MV-4-11 (cell line): Measurements from ENCODE around the gene RBP3.

ENCODE experiments used
- DNase-seq: peaks from one replicate; lab custom pipeline; 2025; lab: John Stamatoyannopoulos, UW

Gene RBP3

DNA sequence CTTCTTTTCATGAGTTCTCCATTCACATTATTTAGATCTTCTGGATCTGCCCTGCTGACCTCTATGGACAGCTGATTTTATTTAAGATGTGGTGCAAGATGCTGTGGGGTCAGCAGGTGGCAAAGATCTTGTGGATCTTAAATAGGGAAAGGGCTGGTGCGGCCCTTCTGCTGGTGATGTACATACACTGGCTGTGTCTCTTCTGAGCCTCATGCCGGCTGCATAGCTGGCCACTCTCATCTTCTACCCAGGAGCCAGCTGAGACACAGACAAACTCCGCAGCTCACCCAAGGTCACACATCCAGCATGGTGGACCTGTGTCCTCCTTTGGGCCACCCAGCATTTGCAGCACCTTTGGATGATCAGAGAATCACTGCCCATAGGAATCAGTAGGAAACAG lies 9.7 kb downstream of the RBP3 start:
- no peak for DNase-seq

DNA sequence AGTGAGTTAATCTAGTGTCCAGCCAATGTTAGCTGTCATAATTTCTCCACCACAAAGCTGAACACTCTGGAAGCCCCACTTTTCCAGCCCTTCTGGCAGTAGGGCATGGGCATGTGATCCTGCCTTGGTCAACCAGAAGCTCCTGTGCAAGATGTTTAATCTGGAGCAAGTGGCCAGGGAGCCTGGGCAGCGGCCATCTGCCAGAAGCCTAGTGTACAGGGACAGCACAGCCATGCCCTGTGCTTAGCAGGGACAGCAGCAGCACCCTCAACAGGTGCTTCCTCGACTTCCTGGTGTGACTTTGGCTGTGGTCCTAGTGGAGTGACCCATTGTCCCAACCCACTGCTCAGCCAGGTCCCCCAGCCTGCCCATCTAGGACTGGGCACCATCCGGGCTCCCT lies 10.3 kb downstream of the RBP3 start:
- DNase-seq: no peak

DNA sequence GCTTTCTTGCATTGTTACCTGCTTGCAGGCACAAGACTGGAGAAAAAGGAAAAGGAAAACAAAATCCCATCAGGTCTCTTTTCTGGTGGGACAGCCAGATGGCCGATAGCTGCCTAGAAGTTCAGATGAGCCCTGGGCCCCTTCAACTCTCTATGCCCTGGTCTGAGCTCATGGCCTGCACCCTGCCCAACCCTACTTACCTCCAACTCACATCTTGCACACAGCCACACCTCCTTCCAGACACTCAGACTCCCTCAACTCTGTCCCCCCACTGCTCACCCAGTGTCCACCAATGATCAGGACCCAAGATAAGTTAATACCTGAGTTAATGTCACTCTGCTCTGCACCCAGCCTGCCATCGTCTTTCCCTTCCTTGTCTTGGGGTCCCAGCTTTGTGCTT lies 10.9 kb downstream of the RBP3 start:
- no peak for DNase-seq

DNA sequence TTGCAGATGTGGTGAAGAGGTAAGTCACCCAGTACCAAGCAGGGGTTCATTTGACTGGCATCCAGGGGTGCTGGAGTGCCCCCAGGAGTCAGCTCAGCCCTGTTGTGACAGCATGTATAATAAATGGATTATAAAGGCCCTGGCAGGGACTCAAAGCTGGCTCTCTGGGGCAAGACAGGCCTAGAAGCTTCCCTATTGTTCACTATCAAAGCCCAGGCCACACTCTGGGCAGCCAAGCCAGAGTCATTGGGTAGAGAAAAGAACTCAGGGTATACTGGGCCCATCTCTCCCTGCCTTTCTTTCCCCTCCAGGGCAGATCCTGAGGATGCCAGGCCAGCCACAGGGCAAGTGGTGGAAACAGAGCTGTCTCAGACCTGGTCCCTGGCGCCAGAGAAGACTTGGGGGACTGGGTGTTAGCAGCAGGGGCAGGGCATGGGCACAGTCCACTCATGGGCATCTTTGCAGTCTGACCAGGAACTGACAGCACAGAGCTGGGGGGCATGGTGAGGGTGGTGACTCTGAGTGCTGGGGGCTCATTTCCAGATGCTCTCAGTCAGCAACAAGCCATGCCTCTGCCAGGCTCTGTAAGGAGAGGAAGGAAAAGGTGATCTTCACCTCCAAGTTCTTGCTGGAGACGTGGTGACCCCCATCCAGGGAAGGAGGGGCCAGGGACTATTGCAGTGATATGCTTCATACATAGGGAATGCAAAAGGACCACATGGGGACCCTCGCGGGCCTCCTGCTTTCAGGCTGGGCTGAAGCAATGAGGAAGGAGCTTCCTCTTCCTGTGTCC lies 11.7 kb downstream of the RBP3 start:
- DNase-seq: no peak

DNA sequence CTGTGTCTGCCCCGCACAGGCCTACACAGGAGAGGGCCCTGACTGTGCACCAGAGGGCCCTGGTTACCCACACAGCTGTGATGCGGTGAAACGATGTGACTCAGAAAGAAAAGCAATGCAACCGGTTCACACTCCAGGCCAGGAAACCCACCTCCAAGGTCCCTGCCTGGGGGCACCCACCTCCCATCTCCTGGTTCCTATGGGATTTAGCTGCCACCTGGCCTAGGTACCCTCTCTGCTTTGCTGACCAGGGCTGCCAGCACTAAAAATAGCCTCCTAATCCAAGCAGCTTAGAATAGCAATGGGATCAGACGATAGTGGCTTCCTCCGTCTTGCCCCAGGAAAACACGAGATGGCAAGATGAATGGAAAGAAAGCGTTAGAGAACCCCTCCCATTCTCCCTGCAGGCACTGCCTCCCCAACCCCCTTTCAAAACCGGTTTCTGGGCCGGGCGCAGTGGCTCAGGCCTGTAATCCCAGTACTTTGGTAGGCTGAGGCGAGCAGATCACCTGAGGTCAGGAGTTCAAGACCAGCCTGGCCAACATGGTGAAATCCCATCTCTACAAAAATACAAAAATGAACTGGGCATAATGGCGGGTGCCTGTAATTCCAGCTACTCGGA lies 12.4 kb downstream of the RBP3 start:
- DNase-seq: peak; percentile 13

- DNase-seq: peak; percentile 10
Observed at GRCh38 chr10:47361293-47361692, 13.1 kb downstream of the RBP3 start.

DNA sequence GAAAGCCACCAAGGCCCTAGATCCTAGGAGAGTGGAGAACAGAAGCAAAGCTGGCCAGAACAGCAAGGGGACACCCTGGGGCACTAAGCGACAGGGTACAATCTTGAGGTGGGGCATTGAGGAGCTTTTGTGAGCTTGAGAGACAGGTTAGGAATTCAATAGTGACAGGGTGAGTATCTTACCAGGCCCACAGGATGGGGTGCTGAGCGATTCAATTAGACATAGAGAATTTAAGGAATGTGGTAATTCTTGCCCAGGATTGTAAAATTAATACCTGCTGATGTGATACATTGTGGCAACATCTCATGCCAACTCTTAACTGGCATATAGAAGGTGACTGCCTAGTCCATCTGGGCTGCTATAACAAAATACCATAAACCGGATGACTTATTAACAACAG lies 14.0 kb downstream of the RBP3 start:
- DNase-seq: no peak

GRCh38 chr10:47363781-47364180 lies 15.6 kb downstream of the RBP3 start:
- DNase-seq: no peak

DNA sequence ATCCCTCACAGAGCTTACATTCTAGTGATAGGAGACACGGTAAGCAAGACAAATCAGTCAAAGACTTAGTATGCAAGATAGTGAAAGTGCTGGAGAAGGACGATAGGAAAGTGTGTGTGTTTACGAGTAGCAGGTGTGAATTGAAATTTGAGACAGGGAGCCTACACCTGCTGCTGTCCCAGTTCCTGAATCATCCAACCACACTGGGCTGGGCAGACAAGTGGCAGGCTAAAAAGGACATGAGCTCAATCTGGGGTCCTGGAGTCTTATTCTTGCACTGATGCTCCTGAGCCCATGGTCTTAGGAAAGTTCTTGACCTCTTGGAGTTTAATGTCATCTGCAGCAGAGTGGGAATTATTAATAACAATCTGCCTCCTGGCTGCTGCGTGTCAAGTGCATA lies 16.2 kb downstream of the RBP3 start:
- DNase-seq: no peak

- no peak for DNase-seq
Observed at GRCh38 chr10:47364911-47365310, 16.7 kb downstream of the RBP3 start.

DNA sequence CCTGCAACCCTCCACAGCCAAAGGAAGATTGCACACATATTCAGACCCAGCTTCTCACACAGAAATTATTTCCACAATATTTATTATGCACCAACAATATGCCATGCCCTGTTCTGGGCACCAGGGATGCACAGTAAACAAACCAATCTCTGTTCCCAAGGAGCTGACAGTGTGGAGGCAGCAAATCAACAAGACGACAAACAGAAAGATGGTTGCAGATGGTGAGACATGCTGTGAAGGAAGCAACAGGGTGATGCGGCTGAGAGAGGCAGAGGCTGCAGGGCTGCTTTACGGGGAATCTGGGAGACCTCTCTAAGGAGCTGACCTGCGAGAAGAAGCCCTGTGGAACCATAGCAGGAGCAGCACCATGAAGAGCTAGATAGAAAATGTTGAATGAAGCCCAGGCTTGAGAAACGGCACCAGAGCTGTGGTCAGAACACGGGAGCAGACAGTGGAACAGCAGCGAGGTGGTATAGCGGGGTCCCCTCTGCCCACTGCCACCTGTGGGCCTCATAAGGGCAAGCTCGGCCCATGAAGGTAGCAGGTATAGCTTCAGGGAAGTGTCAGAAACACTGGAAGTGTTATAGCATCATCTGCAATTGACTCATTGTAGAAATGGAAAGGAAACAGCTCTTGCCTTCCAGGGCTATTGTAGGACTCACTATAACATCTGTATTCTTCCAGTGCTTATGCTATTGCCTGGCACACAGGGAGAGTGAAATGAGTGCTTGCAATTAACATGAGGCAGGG lies 17.4 kb downstream of the RBP3 start:
- no peak for DNase-seq

DNA sequence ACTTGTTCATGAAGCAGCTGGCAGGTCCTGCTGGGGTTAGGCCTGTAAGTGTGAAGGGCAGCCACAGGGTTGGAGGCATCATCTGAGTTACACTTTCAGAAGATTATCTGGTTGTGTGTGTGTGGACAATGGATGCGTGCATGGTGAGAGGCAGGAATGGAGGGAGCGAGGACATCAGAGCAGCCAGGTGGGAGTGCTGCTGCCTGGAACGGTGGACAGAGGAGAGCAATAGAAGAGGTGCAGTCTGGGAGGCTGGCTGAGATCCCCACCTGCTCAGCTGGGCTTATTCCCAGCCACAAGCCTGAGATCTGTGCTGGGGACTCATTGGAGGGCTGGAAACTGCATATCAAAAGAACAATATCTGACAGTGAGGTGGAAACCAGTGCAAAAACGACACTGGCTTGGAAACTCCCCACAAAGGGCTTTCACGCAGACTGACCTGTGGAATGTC lies 18.0 kb downstream of the RBP3 start:
- no peak for DNase-seq

DNA sequence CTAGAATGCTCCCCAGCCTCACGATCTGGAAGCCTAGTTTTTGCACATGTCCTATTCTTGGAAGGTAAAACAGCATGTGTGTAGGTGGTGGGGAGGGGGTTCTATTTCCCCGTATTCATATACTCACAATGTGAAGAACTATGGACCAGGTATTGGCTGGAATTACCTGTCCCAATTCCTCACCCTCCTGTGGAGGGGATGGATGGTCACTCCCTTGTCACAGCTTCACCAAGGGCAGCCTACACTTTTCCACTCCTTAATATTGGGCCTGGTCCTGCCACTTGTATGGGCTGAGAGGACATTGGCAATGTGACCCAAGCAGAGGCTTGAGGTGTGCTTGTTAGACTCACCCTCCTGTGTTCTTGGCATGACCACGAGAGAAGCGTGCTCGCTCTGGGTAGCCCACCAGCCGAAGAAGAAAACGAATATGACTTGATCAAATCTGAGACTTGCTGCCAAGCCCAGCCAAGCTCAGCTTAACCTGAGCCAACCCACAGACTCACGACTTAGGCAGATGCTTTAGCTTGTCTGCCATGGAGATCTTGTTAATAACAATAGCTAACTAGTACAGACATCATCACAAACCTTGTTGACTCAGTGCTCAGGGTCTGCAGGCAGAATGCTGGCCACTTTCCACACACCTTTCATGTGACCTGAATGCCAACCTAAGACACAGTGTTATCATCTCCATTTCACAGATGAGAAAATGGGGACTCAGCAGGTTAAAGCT lies 18.7 kb downstream of the RBP3 start:
- DNase-seq: no peak

- no peak for DNase-seq
Observed at GRCh38 chr10:47367646-47368045, 19.5 kb downstream of the RBP3 start.

DNA sequence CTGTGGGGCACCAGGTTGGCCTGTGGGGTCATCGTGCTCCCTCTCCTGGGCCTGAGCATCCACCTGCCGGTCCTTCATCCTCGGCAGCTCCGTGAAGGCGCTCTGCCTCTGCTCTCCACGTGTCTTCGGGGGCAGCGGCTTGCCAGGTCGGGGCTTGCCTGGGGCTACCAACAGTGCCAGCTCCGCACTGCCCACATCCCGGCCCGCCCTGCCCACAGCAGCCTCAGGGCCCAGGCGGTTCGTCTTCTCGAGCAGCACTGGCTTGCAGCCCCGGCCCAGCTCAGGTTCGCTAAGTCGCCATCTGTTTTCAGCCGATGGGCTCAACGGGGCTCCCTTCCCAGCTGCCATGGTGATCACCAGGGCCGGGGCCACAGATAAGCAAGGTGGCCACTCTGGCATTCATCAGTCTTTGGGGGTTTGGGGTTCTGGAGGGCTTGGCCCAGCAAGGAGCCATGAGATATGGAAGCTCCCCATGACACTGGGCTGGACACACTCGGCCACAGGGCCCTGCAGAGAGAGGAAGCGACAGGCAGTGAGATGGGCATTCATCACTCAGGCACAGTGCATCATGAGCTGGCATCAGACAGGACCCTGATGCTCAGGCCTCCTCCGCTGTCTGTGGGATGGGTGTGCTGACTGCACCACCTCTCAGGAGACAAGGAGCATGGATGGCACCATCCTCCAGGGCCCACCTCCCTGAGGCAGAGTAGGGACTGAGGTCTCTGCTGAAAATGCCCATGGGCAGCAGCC lies 20.4 kb downstream of the RBP3 start:
- no peak for DNase-seq

- no peak for DNase-seq
Observed at GRCh38 chr10:47369251-47369894, 21.2 kb downstream of the RBP3 start.

DNA sequence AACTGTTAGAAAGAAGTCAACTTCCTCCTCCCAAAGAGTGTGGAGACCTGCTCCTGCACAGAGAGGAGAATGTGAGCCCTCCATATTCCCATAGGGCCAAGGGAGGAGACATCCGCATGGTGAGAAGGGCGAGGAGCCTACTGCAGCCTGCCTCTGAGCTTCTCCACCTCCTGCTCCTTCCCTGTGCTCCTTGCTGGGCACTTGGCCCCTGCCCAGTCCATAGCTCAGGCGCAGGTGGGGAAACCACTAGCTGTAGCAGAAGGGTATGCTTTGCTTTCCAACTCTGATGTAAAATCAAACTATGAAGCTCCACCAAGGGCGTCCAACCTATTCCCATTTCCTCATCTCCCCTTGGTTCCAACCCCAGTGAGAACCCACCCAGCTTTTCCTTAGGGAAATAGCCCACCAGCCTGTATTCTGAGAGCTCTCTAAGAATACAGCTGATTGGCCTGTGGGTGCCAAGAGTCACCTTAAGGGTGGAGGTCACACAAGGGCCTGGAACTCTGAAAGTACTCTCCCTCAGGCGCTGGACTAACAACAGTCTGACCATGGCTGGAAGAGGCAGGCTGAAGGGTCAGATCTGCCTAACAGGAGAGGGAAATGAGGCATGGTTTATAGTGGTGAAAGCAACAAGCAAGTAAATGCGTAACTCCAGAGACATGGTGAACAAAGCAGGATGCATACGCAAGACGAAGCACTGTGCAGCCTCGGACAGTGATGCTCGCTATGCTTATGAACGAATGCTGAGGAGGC lies 22.0 kb downstream of the RBP3 start:
- no peak for DNase-seq

DNA sequence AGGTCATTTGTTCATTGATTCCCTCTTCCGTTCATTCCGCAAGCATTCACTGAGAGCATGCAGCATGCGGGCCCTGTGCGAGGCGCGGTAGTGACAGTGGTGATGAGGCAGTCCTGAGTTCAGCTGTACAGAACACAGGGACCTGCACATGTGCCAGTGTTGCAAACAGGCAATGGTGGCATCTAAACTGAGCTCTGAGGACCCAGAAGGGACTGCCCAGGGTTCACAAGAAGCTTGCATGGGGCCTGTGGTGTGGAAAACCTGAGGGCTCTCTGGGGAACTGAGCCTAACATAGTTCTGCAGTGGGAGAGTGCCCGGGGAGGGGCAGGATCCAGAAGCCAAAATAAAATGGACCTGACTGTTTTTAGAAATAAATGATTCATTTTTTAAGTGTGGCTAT lies 22.7 kb downstream of the RBP3 start:
- DNase-seq: no peak

GRCh38 chr10:47371629-47372485 lies 23.7 kb downstream of the RBP3 start:
- no peak for DNase-seq
